ENCODE results near the gene CELA2B. TPM values are rescaled to one million over a fixed set of nuclear protein-coding genes. Genes with fewer than 3 reads are reported as not detected.

The CELA2B gene
- total and polyA plus RNA-seq, 9 of the 15 experiments (the other 6 are each of a cell fraction or from before 2014, with no cell fraction given), result 0.25 to 2.1 (median 0.38) TPM; not detected in 5

GRCh38 chr1:15500184-15501178 lies 24.6 kb downstream of the CELA2B start (continued):
- no peak for TF ChIP-seq CTCFL (IDR thresholded peaks at IDR 0.05; ENCODE audit: borderline replicate concordance, insufficient read depth, low read depth, low read length, poor library complexity, severe bottlenecking)
- no peak for TF ChIP-seq CCNT2 (IDR thresholded peaks at IDR 0.05; ENCODE audit: borderline replicate concordance, extremely low read depth, insufficient read length, low read depth, low read length)
- no peak for TF ChIP-seq HMG20A (CRISPR knock-in tag; conservative IDR thresholded peaks at IDR 0.05)
- no peak for TF ChIP-seq KHSRP (IDR thresholded peaks at IDR 0.05)
- no peak for TF ChIP-seq TCF3 (CRISPR knock-in tag; IDR thresholded peaks at IDR 0.05)
- TF ChIP-seq ZNF707 (CRISPR knock-in tag; conservative IDR thresholded peaks at IDR 0.05), result no peak
